ENCODE data around the gene PKD2.
"Not testable (repeated sequence)": the region's sequence is repeated elsewhere in the genome, so short reads cannot be mapped to it uniquely, and the experiment has no call there.

PKD2 gene

GRCh38 chr4:87986508-87986907, 20.9 kb upstream of the PKD2 start:
- DNase-seq (ENCODE audit: low spot score): no peak

GRCh38 chr4:87989765-87990164, 17.7 kb upstream of the PKD2 start:
- no peak for DNase-seq (ENCODE audit: low spot score)

- DNase-seq (ENCODE audit: low spot score): no peak
These were observed 12.0 kb upstream of the PKD2 start for GRCh38 chr4:87995435-87995834.

GRCh38 chr4:87999191-87999691, 8.2 kb upstream of the PKD2 start:
- DNase-seq (ENCODE audit: low spot score): not testable (repeated sequence)

GRCh38 chr4:88001871-88002270, 5.6 kb upstream of the PKD2 start:
- DNase-seq (ENCODE audit: low spot score): no peak

- peak; percentile 71 for DNase-seq (ENCODE audit: low spot score)
These were observed 4.6 kb upstream of the PKD2 start for GRCh38 chr4:88002786-88003185.

GRCh38 chr4:88003261-88003660, 4.2 kb upstream of the PKD2 start:
- DNase-seq (ENCODE audit: low spot score): peak; percentile 28

GRCh38 chr4:88005076-88005475, 2.4 kb upstream of the PKD2 start:
- DNase-seq (ENCODE audit: low spot score): peak; percentile 65

- DNase-seq (ENCODE audit: low spot score): no peak
These were observed 1.5 kb upstream of the PKD2 start for GRCh38 chr4:88005946-88006345.

GRCh38 chr4:88006956-88007303, 505 bp upstream of the PKD2 start:
- DNase-seq (ENCODE audit: low spot score): no peak

GRCh38 chr4:88008122-88008742, 797 bp downstream of the PKD2 start:
- peak; percentile 47 for DNase-seq (ENCODE audit: low spot score)

GRCh38 chr4:88008743-88009171, 1.3 kb downstream of the PKD2 start:
- no peak for DNase-seq (ENCODE audit: low spot score)

- DNase-seq (ENCODE audit: low spot score): no peak
These were observed 2.4 kb downstream of the PKD2 start for GRCh38 chr4:88009871-88010270.

- DNase-seq (ENCODE audit: low spot score): no peak
These were observed 3.5 kb downstream of the PKD2 start for GRCh38 chr4:88010966-88011365.

GRCh38 chr4:88012647-88013046, 5.2 kb downstream of the PKD2 start:
- no peak for DNase-seq (ENCODE audit: low spot score)

GRCh38 chr4:88014386-88014905, 7.0 kb downstream of the PKD2 start:
- no peak for DNase-seq (ENCODE audit: low spot score)

- no peak for DNase-seq (ENCODE audit: low spot score)
These were observed 8.3 kb downstream of the PKD2 start for GRCh38 chr4:88015659-88016295.

- peak; percentile 89 for DNase-seq (ENCODE audit: low spot score)
These were observed 10.3 kb downstream of the PKD2 start for GRCh38 chr4:88017516-88018297.

- DNase-seq (ENCODE audit: low spot score): peak; percentile 68
These were observed 11.0 kb downstream of the PKD2 start for GRCh38 chr4:88018466-88018865.

GRCh38 chr4:88021824-88022223, 14.4 kb downstream of the PKD2 start:
- no peak for DNase-seq (ENCODE audit: low spot score)

GRCh38 chr4:88022289-88022688, 14.9 kb downstream of the PKD2 start:
- DNase-seq (ENCODE audit: low spot score): no peak

GRCh38 chr4:88025868-88026661, 18.6 kb downstream of the PKD2 start:
- not testable (repeated sequence) for DNase-seq (ENCODE audit: low spot score)
